DMS53 (cell line): ENCODE measurements around the gene SDHAF2.
"Not testable (repeated sequence)": the region's sequence is repeated elsewhere in the genome, so short reads cannot be mapped to it uniquely, and the experiment has no call there.

ENCODE experiments used
- DNase-seq: peaks from one replicate; lab custom pipeline; 2025; lab: John Stamatoyannopoulos, UW

Gene SDHAF2

GRCh38 chr11:61429691-61430582 is at the start of gene SDHAF2, which contains the start of gene CPSF7:
TSS of gene SDHAF2 (plus strand) at chr11:61430124. CDS start at chr11:61430147, 23 bp downstream.
TSS of gene CPSF7 (minus strand) at chr11:61429975. CDS start at chr11:61429235, 740 bp downstream.
- DNase-seq = peak; percentile 99

GRCh38 chr11:61380884-61381283 is 49.0 kb upstream of the SDHAF2 start:
- DNase-seq = no peak

- not testable (repeated sequence) for DNase-seq
Observed at GRCh38 chr11:61383859-61384258, 46.1 kb upstream of the SDHAF2 start.

GRCh38 chr11:61384271-61385242 is 45.4 kb upstream of the SDHAF2 start:
- peak; percentile 83 for DNase-seq

- DNase-seq = no peak
Observed at GRCh38 chr11:61390161-61390560, 39.8 kb upstream of the SDHAF2 start.

- peak; percentile 39 for DNase-seq
Observed at GRCh38 chr11:61392981-61393595, 36.8 kb upstream of the SDHAF2 start.

- DNase-seq = no peak
Observed at GRCh38 chr11:61401173-61401572, 28.8 kb upstream of the SDHAF2 start.

- no peak for DNase-seq
Observed at GRCh38 chr11:61401573-61401972, 28.4 kb upstream of the SDHAF2 start.

GRCh38 chr11:61403658-61404057 is 26.3 kb upstream of the SDHAF2 start:
- no peak for DNase-seq

GRCh38 chr11:61404103-61404502 is 25.8 kb upstream of the SDHAF2 start:
- DNase-seq = no peak

GRCh38 chr11:61404641-61405040 is 25.3 kb upstream of the SDHAF2 start:
- no peak for DNase-seq

- no peak for DNase-seq
Observed at GRCh38 chr11:61406067-61406466, 23.9 kb upstream of the SDHAF2 start.

- DNase-seq = no peak
Observed at GRCh38 chr11:61406991-61407728, 22.8 kb upstream of the SDHAF2 start.

- no peak for DNase-seq
Observed at GRCh38 chr11:61411589-61411988, 18.3 kb upstream of the SDHAF2 start.

GRCh38 chr11:61413496-61413895 is 16.4 kb upstream of the SDHAF2 start:
- no peak for DNase-seq

- no peak for DNase-seq
Observed at GRCh38 chr11:61414547-61414946, 15.4 kb upstream of the SDHAF2 start.

GRCh38 chr11:61415381-61415780 is 14.5 kb upstream of the SDHAF2 start:
- DNase-seq = no peak

GRCh38 chr11:61416941-61417340 is 13.0 kb upstream of the SDHAF2 start:
- DNase-seq = no peak

GRCh38 chr11:61417670-61418069 is 12.3 kb upstream of the SDHAF2 start:
- no peak for DNase-seq

- DNase-seq = no peak
Observed at GRCh38 chr11:61418136-61418535, 11.8 kb upstream of the SDHAF2 start.

- no peak for DNase-seq
Observed at GRCh38 chr11:61422226-61422625, 7.7 kb upstream of the SDHAF2 start.
